Uterus (tissue), 4 donors: ENCODE data around the gene GIMAP4. TPM values are rescaled to one million over a fixed set of nuclear protein-coding genes. Genes with fewer than 3 reads are reported as not detected.
"Not testable (repeated sequence)": the region's sequence is repeated elsewhere in the genome, so short reads cannot be mapped to it uniquely, and the experiment has no call there.

Experiments
- DNase-seq, 2 donors: peaks; one replicate each; pipeline ENCODE4 v3.0.0-alpha.2; 2019 to 2020
- H3K27ac ChIP-seq, 2 donors: fragments of 200-600 bp; sonication (generic); 1 replicate in 1 of 2; 2 replicates in 1 of 2; pipeline ENCODE4 v1.5.1; 2016 to 2018
- H3K27me3 ChIP-seq, 2 donors: fragments of 200-600 bp; sonication (generic); one replicate each; pipeline ENCODE4 v1.5.1; 2018 to 2019; ENCODE audit warnings: control low read depth in 1 of 2
- H3K36me3 ChIP-seq, 2 donors: fragments of 200-600 bp; sonication (generic); one replicate each; pipeline ENCODE4 v1.5.1; 2019; ENCODE audit warnings: control low read depth in 1 of 2
- H3K4me1 ChIP-seq, 2 donors: fragments of 200-600 bp; sonication (generic); one replicate each; pipeline ENCODE4 v1.5.1; 2018 to 2019; ENCODE audit warnings: control low read depth in 1 of 2
- H3K4me3 ChIP-seq, 2 donors: fragments of 200-600 bp; sonication (generic); 1 replicate in 1 of 2; 2 replicates in 1 of 2; pipeline ENCODE4 v1.5.1; 2018 to 2019; ENCODE audit warnings: mild to moderate bottlenecking in 1 of 2
- H3K9me3 ChIP-seq, 2 donors: fragments of 200-600 bp; sonication (generic); one replicate each; pipeline ENCODE4 v1.5.1; 2019; ENCODE audit warnings: control low read depth in 1 of 2
- POLR2A ChIP-seq, 2 donors: fragments of 450-650 bp; IDR thresholded peaks; one replicate each; pipeline ENCODE4 v1.6.1; 2016; ENCODE audit warnings: antibody characterized with exemption in 2 of 2, mild to moderate bottlenecking in 1 of 2, moderate library complexity in 1 of 2
- intact Hi-C: fragments of 100-400 bp; cut with DNase I; formaldehyde crosslinking; loops from one replicate; pipeline ENCODE4 v1.15.1; 2023; ENCODE audit warnings: low total_unique reads
- total RNA-seq, 4 donors: library from RNA; depleted of rRNA in 3 of 4; stranded (reverse); fragments of >200 nt in 3 of 4; gene quantifications; one replicate each; pipeline versions ENCODE4 v1.1.0 to v1.2.4, GENCODE V29; 2014 to 2023
- TF ChIP-seq, protein P1 (sequence below), 4 experiments: fragments of 200-600 bp in 2 of 4; fragments of 450-650 bp in 2 of 4; sonication (generic) in 2 of 4; IDR thresholded peaks; one replicate each; pipeline ENCODE4 v1.5.1; 2016 to 2019; ENCODE audit warnings: antibody characterized with exemption in 4 of 4, mild to moderate bottlenecking in 2 of 4, moderate library complexity in 1 of 4
- donor health status: DM: yes; HTN: yes; CAD: no.

Gene GIMAP4
- total RNA-seq, 4 donors from 2014 or later: 39.0 to 116 (median 75.7) TPM

DNA sequence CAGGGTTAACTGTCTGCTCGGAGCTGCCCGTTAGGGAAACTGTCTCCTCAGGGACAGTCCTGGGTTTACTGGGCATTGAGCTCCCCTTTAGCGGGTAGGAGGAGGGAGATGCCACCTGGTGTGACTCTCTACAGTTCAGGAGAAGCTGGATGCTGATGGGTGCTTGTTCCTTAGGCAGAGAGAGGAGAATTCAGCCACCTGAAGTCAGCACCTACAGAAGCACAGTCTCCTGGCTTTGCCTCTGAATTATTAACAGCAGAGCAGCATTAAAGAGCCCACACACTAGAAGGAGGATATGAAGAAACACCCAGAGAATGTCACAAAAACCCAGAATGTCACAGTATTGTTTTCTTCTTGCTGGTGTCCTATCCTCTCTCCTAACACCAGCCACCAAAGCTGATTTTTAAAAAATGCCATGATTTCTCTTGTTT is 696 bp downstream of the GIMAP4 start:
- no peak for TF ChIP-seq POLR2A (IDR thresholded peaks at IDR 0.05)
- TF ChIP-seq, protein P1, sequence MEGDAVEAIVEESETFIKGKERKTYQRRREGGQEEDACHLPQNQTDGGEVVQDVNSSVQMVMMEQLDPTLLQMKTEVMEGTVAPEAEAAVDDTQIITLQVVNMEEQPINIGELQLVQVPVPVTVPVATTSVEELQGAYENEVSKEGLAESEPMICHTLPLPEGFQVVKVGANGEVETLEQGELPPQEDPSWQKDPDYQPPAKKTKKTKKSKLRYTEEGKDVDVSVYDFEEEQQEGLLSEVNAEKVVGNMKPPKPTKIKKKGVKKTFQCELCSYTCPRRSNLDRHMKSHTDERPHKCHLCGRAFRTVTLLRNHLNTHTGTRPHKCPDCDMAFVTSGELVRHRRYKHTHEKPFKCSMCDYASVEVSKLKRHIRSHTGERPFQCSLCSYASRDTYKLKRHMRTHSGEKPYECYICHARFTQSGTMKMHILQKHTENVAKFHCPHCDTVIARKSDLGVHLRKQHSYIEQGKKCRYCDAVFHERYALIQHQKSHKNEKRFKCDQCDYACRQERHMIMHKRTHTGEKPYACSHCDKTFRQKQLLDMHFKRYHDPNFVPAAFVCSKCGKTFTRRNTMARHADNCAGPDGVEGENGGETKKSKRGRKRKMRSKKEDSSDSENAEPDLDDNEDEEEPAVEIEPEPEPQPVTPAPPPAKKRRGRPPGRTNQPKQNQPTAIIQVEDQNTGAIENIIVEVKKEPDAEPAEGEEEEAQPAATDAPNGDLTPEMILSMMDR (IDR thresholded peaks at IDR 0.05): no peak
- no peaks in the 10 kb centered on the region for H3K36me3 ChIP-seq
- H3K27ac ChIP-seq: peak overlapping the region; percentile 55 to 62
- H3K27me3 ChIP-seq: no peaks in the 10 kb centered on the region
- no peaks in the 10 kb centered on the region for H3K4me1 ChIP-seq
- peak overlapping the region; percentile 23 to 27 for H3K4me3 ChIP-seq
- DNase-seq: no peak
- intact Hi-C loops: no loop called here
- H3K9me3 ChIP-seq: no peaks in the 10 kb centered on the region

DNA sequence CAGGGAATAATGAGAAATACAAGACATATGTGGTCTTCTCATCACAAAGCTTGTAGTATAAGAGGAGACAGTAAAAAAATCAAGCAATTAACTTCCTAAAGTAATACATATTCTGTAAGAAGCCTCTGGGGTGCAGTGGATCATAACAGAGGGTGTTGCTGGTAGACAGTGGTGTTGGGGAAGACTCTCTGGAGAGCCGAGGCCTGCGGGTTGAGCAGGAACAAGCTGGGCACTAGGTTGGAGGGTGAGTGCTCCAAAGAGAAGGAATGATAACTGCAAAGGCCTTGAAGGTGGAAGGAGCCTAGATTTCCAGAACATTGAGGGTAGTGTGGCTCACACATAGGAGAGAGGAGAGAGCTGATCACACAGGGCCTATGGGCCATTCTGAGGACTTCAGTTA is 1.5 kb downstream of the GIMAP4 start:
- intact Hi-C loops: no loop called here
- Histone ChIP-seq H3K4me1 (no peaks in the 10 kb centered on the region), H3K4me3 (peak overlapping the region in 1 of 2 donors; percentile 23), H3K27ac (peak overlapping the region; percentile 55 to 62), H3K9me3 (no peaks in the 10 kb centered on the region), H3K27me3 (no peaks in the 10 kb centered on the region), H3K36me3 (no peaks in the 10 kb centered on the region)
- TF ChIP-seq POLR2A (IDR thresholded peaks at IDR 0.05): no peak
- TF ChIP-seq, protein P1 (IDR thresholded peaks at IDR 0.05): no peak
- DNase-seq: no peak

DNA sequence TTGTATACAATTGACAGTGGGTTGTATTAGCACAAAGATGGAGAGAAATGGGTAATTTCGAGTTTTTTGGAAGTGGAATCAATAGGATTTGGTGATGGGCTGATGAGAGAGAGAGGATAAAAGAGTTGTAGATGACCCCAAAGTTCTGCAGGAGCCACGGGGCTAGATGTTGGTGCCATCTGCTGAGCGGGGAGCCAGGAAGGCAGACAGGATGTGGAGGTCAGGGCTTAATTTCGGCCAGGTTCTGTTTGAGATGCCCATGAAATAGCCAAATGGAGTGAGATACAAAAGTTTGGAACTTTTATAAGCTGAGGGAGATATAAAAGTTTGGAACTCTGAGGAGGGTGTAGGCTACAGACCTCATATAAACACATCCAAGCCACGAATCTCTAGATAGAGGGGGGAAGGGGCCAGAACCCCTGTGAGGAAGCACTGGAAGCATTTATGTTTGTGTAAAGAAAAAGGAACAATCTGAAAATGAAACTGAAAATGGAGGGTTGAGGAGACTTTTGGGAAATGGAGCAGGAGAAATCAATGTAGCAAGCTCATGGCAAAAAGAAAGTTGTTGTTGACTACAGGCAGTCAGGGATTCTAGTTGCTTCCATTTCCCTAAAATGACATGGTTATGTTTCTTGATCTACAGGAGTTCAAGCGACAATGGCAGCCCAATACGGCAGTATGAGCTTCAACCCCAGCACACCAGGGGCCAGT is 2.2 kb downstream of the GIMAP4 start:
- Histone ChIP-seq H3K9me3 (no peaks in the 10 kb centered on the region), H3K4me1 (no peaks in the 10 kb centered on the region), H3K27me3 (no peaks in the 10 kb centered on the region), H3K27ac (peak overlapping the region; percentile 55 to 62), H3K36me3 (no peaks in the 10 kb centered on the region), H3K4me3 (no peak overlapping the region)
- TF ChIP-seq POLR2A (IDR thresholded peaks at IDR 0.05): no peak
- TF ChIP-seq, protein P1 (IDR thresholded peaks at IDR 0.05): no peak
- intact Hi-C loops: no loop called here
- no peak for DNase-seq

DNA sequence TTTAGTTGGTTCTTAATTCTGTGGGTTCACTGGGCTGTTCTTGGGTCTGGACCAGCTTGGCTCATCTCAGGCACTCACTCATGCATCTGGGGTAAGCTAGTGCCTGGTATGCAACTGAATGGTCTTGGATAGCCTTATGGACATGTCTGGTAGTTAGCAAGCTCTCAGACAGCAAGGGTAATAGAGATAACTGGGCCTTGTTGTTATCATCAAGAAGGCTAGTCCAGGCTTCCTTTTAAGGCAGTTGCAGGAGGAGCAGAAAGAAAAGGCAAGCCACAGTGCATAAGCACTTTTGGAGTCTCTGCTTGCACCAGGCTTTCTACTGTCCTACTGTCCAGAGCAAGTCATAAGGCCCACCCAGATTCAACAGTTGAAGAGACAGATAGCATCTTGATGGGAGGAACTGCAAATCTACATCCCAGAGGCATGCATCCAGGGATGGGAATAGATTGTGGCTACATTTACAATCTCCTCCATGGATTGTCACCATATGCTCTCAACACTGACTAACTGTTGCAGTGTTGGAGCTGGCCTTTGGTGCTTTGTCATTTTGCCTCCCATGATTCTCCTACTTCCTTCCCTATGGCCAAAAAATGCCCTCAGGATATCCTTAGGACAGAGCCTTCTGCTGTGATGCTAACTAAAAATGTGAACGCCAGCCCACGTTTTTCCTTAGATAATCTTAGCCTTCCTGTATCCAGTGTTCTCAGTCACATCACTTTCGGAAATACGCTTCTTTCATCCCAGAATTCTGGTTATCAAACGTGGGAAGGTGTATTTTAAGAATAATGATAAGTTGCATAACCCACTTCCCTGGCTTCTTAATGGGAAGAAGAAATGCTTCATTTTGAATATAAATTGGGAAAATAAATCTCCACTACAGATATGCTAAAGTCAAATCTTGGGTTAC is 3.6 kb downstream of the GIMAP4 start:
- DNase-seq: no peak
- intact Hi-C loops: no loop called here
- Histone ChIP-seq H3K4me1 (no peaks in the 10 kb centered on the region), H3K27ac (peak overlapping the region in 1 of 2 donors; percentile 62), H3K36me3 (no peaks in the 10 kb centered on the region), H3K4me3 (no peak overlapping the region), H3K27me3 (no peaks in the 10 kb centered on the region), H3K9me3 (no peaks in the 10 kb centered on the region)
- TF ChIP-seq POLR2A (IDR thresholded peaks at IDR 0.05): no peak
- TF ChIP-seq, protein P1 (IDR thresholded peaks at IDR 0.05): no peak

DNA sequence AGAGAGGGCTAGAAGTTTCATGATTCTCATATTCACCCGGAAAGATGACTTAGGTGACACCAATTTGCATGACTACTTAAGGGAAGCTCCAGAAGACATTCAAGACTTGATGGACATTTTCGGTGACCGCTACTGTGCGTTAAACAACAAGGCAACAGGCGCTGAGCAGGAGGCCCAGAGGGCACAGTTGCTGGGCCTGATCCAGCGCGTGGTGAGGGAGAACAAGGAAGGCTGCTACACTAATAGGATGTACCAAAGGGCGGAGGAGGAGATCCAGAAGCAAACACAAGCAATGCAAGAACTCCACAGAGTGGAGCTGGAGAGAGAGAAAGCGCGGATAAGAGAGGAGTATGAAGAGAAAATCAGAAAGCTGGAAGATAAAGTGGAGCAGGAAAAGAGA is 5.3 kb downstream of the GIMAP4 start:
- no peaks in the 10 kb centered on the region for H3K9me3 ChIP-seq
- TF ChIP-seq POLR2A (IDR thresholded peaks at IDR 0.05): no peak
- TF ChIP-seq, protein P1 (IDR thresholded peaks at IDR 0.05): no peak
- no peak overlapping the region for H3K27ac ChIP-seq
- intact Hi-C loops: no loop called here
- no peaks in the 10 kb centered on the region for H3K36me3 ChIP-seq
- no peaks in the 10 kb centered on the region for H3K27me3 ChIP-seq
- DNase-seq: no peak
- no peaks in the 10 kb centered on the region for H3K4me1 ChIP-seq
- H3K4me3 ChIP-seq: no peak overlapping the region

DNA sequence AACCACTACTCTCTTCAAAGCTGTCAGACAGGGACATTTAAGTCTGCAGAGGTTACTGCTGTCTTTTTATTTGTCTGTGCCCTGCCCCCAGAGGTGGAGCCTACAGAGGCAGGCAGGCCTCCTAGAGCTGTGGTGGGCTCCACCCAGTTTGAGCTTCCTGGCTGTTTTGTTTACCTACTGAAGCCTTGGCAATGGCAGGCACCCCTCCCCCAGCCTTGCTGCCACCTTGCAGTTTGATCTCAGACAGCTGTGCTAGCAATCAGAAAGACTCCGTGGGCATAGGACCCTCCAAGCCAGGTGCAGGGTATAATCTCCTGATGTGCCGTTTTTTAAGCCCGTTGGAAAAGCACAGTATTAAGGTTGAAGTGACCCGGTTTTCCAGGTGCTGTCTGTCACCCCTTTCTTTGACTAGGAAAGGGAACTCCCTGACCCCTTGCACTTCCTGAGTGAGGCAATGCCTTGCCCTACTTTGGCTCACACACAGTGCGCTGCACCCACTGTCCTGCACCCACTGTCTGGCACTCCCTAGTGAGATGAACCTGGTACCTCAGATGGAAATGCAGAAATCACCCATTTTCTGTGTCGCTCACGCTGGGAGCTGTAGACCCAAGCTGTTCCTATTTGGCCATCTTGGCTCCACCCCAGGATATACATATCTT is 12.9 kb downstream of the GIMAP4 start:
- DNase-seq, H3K9me3 ChIP-seq, H3K27me3 ChIP-seq, intact Hi-C loops, H3K4me1 ChIP-seq, H3K36me3 ChIP-seq, H3K4me3 ChIP-seq, H3K27ac ChIP-seq: not testable (repeated sequence)
